NCI-H1092 treated with DMSO at 0.1 percent for 48 hours (cell line): Measurements from ENCODE around the gene GLI1.
"Not testable (repeated sequence)": the region's sequence is repeated elsewhere in the genome, so short reads cannot be mapped to it uniquely, and the experiment has no call there.

ENCODE experiments used
- DNase-seq: peaks from one replicate; lab custom pipeline; 2025; lab: John Stamatoyannopoulos, UW

GLI1 gene

DNA sequence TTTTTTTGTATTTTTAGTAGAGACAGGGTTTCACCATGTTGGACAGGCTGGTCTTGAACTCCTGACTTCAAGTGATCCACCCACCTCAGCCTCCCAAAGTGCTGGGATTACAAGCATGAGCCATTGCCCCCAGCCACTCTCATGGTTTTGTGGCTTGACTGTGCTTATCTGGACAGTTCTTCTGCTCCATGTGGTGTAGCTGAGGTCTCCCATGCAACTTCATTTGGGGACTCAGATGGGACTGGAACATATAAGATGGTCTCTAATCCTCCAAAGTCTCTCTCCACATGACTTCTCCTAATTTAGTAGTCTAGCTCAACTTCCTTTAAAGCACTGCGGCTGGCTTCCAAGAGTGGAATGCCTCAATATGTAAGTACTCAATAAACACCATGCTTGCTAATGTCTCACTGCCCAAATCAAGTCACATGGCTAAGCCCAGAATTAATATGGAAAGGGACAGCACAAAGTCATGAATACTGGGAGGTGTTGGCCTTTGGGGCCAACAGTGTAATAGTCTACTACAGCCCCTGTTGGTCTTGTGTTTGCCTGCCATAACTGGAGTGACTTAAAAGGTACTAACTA lies 17.6 kb upstream of the GLI1 start:
- DNase-seq, result no peak

DNA sequence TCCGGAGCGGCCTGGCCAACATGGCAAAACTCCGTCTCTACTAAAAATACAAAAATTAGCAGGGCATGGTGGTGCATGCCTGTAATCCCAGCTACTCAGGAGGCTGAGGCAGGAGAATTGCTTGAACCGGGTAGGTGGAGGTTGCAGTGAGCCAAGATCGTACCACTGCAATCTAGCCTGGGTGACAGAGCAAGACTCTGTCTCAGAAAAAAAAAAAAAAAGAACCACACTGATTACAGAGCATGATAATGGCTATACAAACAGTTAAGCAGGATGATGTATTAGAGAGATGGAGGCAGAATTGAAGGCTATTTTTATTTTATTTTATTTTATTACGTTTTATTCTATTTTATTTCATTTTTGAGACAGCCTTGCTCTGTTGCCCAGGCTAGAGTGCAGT lies 15.2 kb upstream of the GLI1 start:
- DNase-seq, result not testable (repeated sequence)

DNA sequence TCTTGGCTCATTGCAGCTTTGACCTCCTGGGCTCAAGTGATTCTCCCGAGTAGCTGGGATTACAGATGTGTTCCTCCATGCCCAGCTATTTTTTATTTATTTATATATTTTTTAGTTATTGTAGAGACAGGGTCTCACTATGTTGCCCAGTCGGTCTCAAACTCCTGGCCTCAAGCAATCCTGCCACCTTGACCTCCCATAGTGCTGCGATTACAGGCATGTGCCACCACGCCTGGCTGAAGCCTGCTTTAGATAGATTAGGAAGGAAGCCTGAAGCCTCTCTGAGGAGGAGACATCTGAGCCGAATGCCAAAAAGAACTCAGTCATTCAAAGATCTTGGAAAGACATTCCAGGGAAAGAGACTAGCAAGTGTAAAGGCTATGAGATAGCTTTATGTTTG lies 14.8 kb upstream of the GLI1 start:
- DNase-seq, result no peak

DNA sequence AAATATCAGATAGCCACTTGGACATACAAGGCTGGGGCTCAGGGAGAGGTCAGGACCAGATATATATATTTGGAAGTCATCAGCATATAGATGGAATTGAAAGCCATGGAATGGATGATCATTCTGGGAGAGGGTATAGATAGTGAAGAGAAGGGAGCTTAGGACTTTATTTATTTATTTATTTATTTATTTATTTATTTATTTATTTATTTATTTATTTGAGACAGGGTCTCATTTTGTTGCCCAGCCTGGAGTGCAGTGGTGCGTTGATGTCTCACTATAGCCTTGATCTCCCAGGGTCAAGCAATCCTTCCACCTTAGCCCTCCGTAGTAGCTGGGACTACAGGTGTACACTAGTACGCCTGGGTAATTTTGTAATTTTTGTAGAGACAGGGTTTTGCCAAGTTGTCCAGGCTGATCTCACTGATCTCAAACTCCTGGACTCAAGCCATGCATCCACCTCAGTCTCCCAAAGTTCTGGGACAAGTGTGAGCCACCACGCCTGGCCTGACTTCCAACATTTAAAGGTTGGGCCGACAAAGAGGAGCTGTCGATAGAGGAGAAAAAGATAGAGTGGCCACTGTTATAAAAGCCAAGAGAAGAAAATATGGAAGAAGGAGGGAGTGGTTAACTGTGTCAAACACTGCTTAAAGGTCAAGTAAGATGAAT lies 13.2 kb upstream of the GLI1 start:
- no peak for DNase-seq

DNA sequence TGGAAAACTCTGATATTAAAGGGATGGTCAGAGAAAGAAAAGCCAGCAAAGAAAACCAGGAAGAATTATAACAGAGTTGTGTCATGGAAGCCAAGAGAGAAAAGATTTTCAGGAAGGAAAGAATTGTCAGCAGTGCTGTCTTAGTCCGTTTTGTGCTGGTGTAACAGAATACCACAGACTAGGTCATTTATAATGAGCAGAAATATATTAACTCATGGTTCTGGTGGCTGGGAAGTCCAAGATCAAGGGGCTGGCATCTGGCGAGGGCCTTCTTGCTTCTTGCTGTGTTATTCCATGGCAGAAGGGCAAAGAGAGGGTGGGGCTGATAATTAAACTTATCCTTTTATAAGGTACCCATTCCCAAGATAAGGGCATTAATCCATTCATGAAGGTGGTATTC lies 10.9 kb upstream of the GLI1 start:
- no peak for DNase-seq

DNA sequence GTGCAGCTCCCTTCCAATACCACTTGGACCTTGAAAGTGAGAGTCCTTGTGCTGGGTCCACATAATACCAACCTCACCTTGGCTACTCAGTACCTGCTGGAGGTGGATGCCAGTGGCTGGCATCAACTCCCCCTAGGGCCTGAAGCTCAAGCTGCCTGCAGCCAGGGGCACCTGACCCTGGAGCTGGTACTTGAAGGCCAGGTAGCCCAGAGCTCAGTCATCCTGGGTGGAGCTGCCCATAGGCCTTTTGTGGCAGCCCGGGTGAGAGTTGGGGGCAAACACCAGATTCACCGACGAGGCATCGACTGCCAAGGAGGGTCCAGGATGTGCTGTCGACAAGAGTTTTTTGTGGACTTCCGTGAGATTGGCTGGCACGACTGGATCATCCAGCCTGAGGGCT lies 10.2 kb upstream of the GLI1 start:
- DNase-seq, result no peak

DNA sequence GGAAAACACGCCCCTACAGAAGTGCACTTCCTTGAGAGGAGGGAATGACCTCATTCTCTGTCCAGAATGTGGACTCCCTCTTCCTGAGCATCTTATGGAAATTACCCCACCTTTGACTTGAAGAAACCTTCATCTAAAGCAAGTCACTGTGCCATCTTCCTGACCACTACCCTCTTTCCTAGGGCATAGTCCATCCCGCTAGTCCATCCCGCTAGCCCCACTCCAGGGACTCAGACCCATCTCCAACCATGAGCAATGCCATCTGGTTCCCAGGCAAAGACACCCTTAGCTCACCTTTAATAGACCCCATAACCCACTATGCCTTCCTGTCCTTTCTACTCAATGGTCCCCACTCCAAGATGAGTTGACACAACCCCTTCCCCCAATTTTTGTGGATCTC lies 9.5 kb upstream of the GLI1 start:
- DNase-seq, result no peak

DNA sequence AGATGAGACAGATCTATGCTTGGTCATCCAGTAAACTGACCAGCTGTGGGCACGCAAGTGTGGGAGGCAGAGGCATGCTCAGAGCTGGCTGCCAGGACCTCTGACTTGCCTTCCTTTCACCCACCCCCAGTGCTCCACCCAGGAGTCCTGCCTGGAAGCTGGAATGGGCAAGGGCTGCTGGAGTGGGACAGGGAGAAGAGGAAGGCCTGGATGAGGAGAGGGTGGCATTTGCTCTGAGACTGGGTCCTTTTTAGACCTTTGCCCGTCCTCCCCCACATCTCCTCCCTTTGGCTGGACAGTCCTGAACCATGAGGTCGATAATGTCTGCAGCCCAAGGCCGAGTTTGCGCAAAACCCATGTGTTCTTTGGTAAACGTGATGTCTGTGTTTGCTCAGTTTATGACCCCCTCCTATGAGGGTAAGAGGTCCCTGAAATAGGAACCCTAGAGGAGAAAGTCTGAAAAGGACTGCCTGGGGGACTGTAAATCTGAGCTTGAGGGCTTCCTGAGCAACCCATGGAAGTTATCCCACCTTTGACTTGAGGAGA lies 8.3 kb upstream of the GLI1 start:
- DNase-seq, result no peak

DNA sequence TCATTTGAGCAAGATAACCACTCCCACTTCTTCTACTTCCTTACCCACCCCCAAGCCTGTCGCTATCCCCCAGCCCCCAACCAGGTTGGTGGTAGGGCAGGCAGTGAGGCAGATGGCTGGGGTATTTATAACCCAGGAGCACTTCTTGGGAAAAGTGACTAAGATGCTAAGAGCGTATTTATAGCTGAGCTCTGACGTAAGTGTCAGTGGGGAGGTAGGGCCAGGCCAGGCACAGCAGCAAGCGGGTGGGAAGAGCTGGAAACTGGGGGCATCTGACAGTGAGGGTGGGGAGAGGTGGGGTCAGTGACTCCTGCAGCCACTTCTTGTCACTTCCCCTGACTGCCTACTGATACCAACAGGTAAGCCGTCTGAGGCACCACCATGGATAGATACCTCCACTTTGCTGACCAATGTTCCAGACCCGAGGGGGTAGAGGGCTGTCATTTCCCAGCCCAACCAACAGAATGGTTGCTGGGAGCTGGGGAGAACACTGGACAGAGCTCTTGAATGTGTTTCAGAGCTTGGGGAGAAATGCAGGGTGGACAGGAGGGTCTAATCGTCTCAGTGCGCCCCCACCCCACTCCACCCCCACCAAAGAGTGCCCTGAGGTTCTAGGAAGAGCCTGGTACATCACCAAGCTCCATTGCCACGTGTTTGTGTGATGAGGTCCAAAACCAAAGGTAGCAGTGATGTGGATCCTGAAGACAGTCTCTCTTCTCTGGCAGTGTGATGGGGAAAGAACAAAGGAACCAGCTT lies 7.2 kb upstream of the GLI1 start:
- DNase-seq, result no peak

DNA sequence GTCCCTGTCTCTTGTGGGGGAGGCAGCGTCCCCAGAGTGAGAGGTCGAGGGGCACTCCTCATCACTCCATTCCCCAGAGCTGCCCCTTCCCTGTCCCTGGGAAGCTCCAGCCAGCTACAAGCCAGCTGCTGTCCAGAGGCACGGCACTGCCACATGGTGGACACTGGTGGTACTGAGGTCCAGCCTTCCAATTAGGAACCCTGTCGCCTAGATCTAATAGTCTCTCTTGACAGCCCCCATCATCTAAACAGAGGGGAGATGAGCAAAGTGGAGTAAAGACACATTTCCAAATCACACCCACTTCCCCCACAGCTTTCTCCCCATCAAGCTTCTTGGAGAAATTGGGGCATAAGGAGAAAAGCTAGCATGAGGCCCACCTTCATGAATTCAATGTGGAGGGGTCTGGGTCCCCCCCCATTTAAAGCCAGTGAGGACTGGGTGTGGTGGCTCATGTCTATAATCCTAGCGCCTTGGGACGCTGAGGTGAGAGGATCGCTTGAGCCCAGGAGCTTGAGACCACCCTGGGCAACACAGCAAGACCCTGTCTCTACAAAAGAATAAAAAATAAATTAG lies 6.6 kb upstream of the GLI1 start:
- DNase-seq, result peak; percentile 54

DNA sequence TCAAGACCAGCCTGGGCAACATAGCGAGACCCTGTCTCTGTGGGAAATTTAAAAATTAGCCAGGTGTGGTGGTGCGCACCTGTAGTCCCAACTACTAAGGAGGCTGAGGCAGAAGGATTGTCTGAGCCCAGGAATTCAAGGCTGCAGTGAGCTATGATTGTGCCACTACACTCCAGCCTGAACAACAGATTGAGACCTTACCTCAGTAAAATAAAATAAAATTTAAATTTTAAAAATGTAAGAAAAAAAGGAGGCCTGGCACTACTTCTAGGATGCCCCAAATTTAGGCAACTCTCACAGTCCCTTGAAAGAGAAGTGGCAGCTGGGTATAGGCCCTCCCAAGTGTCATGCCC lies 5.4 kb upstream of the GLI1 start:
- DNase-seq, result no peak

DNA sequence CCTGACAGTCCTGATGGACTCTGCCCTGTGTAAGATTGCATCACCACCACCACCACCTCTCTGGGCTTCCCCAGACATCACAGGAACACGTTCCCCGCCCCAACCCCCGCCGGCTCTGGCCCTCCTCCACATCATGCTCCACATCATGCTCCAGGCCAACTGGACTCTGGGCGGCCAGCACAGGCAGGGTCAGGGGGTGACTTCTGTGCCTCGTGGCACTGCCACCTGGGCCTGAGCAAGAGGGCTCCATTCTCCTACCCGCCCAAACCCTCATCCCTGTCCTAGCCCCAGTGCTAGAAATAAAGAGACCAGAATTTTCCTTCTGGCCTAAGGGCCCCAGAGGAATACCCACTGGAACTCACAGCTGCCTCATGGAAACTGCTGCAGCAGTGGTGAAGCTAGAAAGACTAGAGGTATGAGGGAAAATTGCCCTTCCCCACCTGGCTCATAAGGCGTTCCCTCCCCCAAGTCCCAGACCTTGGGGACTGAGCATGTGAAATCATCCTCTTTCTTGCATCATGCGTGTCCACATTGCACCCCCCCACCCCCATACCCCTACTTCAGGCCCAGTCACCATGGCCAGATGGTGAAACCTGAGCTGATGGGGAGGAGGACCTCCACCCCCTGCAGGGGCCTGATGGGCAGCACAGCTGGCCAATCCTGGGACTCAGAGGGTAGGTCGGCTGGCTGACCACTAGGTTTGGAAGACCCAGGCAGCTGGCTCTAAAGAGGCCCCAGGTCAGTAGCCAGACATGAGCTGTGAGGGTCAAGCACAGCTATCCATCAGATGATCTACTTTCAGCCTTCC lies 4.8 kb upstream of the GLI1 start, which contains the start of gene INHBE:
Gene INHBE, plus strand, starts transcription at position 742 of the 808 bp plus-strand sequence. CDS start 230 bp downstream, outside the sequence.
- no peak for DNase-seq

DNA sequence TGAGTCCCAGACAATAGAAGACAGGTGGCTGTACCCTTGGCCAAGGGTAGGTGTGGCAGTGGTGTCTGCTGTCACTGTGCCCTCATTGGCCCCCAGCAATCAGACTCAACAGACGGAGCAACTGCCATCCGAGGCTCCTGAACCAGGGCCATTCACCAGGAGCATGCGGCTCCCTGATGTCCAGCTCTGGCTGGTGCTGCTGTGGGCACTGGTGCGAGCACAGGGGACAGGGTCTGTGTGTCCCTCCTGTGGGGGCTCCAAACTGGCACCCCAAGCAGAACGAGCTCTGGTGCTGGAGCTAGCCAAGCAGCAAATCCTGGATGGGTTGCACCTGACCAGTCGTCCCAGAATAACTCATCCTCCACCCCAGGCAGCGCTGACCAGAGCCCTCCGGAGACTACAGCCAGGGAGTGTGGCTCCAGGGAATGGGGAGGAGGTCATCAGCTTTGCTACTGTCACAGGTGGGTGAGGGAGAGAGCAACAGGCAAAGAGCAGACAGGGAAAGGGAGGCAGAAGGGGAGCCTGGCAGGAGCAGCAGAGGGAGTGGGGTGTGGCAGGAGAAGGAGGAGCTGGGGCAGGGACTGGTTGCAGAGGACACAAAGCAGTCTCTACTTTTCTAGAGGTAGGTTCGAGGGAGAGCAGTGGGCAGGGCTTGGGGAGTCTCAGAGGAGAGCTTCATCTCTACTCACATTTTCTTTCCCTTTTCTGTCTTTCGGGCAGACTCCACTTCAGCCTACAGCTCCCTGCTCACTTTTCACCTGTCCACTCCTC lies 4.0 kb upstream of the GLI1 start:
- DNase-seq, result no peak

DNA sequence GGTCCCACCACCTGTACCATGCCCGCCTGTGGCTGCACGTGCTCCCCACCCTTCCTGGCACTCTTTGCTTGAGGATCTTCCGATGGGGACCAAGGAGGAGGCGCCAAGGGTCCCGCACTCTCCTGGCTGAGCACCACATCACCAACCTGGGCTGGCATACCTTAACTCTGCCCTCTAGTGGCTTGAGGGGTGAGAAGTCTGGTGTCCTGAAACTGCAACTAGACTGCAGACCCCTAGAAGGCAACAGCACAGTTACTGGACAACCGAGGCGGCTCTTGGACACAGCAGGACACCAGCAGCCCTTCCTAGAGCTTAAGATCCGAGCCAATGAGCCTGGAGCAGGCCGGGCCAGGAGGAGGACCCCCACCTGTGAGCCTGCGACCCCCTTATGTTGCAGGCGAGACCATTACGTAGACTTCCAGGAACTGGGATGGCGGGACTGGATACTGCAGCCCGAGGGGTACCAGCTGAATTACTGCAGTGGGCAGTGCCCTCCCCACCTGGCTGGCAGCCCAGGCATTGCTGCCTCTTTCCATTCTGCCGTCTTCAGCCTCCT lies 3.4 kb upstream of the GLI1 start:
- no peak for DNase-seq

DNA sequence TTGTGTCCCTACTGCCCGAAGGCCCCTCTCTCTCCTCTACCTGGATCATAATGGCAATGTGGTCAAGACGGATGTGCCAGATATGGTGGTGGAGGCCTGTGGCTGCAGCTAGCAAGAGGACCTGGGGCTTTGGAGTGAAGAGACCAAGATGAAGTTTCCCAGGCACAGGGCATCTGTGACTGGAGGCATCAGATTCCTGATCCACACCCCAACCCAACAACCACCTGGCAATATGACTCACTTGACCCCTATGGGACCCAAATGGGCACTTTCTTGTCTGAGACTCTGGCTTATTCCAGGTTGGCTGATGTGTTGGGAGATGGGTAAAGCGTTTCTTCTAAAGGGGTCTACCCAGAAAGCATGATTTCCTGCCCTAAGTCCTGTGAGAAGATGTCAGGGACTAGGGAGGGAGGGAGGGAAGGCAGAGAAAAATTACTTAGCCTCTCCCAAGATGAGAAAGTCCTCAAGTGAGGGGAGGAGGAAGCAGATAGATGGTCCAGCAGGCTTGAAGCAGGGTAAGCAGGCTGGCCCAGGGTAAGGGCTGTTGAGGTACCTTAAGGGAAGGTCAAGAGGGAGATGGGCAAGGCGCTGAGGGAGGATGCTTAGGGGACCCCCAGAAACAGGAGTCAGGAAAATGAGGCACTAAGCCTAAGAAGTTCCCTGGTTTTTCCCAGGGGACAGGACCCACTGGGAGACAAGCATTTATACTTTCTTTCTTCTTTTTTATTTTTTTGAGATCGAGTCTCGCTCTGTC lies 2.7 kb upstream of the GLI1 start:
- DNase-seq, result no peak

DNA sequence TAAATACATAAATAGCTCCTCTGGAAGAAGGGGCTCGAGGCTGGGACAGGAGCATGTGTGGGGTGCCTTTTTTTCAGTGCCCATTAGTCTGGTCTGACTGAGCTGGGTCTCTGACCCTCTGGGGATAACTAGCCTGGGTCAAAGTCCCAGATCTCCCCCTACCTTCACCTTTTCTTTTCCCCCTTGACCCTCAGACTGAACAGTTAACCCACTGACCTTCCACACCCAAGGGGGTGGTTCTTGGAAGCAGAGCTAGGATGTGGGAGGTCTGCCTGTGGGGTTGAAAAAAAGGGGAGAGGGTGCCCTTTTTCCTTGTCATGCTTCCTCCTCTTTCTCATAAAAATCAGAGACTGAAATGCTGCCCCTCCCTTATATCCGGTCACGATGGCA lies 925 bp upstream of the GLI1 start:
- no peak for DNase-seq

DNA sequence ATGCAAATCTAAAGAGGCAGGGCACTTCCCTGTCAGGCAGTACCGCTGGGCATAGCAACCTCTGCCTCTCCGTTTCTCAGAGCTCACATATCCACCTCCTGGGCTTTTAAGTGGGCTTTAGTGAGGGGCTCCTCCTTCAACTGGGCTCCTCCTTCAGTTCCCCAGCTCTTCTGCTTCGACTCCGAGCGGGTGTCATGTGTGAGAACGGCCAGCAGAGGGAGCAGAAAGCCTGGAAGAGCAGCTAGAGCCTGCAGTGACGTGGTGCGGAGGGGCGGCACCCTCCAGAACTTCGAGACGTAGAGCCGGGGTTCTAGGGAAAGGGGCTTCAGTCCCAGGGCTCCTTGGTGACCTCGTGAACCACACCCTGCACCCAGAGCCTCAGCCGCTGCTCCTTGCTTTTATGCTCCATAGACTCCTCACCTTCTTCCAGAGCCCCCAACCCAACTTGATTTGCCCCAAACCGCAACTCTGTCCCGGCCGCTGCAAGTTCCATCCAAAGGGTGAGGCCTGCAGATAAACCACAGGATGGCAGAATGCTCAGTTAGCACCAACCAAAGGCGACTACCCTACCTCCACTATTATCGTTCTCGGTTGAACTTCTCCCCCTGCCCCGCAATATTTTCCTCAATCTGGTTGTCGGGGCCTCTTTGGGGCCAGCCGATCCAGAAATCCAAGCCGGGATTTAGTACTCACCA lies 383 bp upstream of the GLI1 start:
- DNase-seq, result peak; percentile 89

DNA sequence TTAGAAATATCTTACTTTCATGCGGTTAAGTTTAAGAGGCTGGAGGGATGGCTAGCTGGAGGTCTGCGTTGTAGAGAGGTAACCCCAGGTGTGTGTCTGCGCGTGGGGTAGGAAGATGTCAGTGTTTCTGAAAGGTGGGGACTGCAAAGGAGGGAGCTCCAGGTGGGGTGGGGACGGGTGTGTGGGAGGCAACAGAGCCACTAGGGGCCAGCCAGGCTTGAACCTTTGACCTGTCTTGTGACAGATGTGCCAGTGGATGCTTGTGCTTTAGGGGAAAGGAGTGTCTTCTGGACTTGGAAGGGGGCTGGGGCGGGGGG lies 841 bp downstream of the GLI1 start:
- no peak for DNase-seq

DNA sequence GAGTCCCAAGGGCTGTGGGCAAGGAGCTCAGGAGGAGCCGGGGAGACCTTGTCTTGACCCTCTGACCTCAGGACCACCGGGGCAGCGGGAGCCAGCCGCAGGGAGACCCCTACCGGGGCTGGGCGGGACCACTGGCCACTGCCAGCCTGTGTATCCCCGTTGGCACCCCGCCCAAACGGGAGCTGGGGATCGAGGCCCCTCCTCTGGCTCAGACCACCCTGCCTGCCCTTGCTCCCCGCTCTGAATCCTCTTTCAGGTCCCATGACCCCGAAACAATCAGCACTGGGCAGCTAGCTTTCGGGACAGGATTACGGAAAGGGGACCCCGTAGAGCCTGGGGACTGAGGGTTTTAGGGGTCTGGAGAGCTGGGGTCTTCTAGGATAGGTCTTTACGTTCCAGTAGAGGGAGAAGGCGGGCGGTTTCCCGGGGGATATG lies 1.3 kb downstream of the GLI1 start:
- no peak for DNase-seq
